SK-N-SH (cell line): Measurements from ENCODE around the gene MAGI2.

ENCODE experiments used
- CHD2 ChIP-seq: fragments of 150-350 bp; IDR thresholded peaks from 2 replicates; pipeline ENCODE4 v1.6.1; 2018; ENCODE audit warnings: low read length; ENCODE audit not compliant: partially characterized antibody
- CTCF ChIP-seq: fragments of 200-600 bp; sonication (generic); IDR thresholded peaks from 2 replicates; pipeline ENCODE4 v1.6.1; 2017; ENCODE audit warnings: antibody characterized with exemption, mild to moderate bottlenecking, moderate library complexity
- EP300 ChIP-seq, 2 experiments: IDR thresholded peaks; 2 replicates each; pipeline versions ENCODE4 v1.4.0 to v1.6.1; 2012; ENCODE audit warnings: borderline replicate concordance in 1 of 2, low read depth in 1 of 2, low read length in 1 of 2
- GATA2 ChIP-seq: sonication (generic); formaldehyde crosslinking; IDR thresholded peaks from 2 replicates; pipeline ENCODE4 v1.5.0; 2020; ENCODE audit warnings: mild to moderate bottlenecking, missing genetic modification reagents
- JUND ChIP-seq: IDR thresholded peaks from 2 replicates; pipeline ENCODE4 v1.4.0; 2012
- MAX ChIP-seq: IDR thresholded peaks from 2 replicates; pipeline ENCODE4 v1.4.0; 2012; ENCODE audit warnings: low read depth
- MXI1 ChIP-seq: IDR thresholded peaks from 2 replicates; pipeline ENCODE4 v1.6.1; 2012; ENCODE audit warnings: mild to moderate bottlenecking, low read depth, low read length, improper control_type of control experiment
- POLR2AphosphoS5 ChIP-seq: IDR thresholded peaks from 2 replicates; pipeline ENCODE4 v1.6.1; 2012; ENCODE audit warnings: low read depth, low read length
- RAD21 ChIP-seq: IDR thresholded peaks from 2 replicates; pipeline ENCODE4 v1.6.1; 2012; ENCODE audit warnings: mild to moderate bottlenecking, low read length
- REST ChIP-seq: IDR thresholded peaks from 2 replicates; pipeline ENCODE4 v1.6.1; 2012; ENCODE audit warnings: mild to moderate bottlenecking, low read depth, low read length, moderate library complexity
- SIN3A ChIP-seq: IDR thresholded peaks from 2 replicates; pipeline ENCODE4 v1.6.1; 2012; ENCODE audit warnings: low read depth, mild to moderate bottlenecking, low read length, moderate library complexity, borderline replicate concordance

GRCh38 chr7:78083476-78084120 lies 1369.9 kb downstream of the MAGI2 start:
- TF ChIP-seq CTCF (no peak), REST (no peak), JUND (peak; percentile 76), MAX (no peak), EP300 (IDR thresholded peaks at IDR 0.05; ENCODE audit: borderline replicate concordance in 1 of 2, low read depth in 1 of 2, low read length in 1 of 2) (0 out of 4 replicates have a peak, but pooled peaks of 1 of the 2 experiments have one; percentile 49), SIN3A (no peak), RAD21 (no peak), GATA2 (CRISPR knock-in tag) (no peak), MXI1 (no peak), POLR2AphosphoS5 (no peak), CHD2 (no peak)
